ENCODE data around the gene ACSS3. TPM values are rescaled to one million over a fixed set of nuclear protein-coding genes. Genes with fewer than 3 reads are reported as not detected.

Gene ACSS3
- total and polyA plus RNA-seq, 4 donors, result 18.2 to 94.3 (median 32.5) TPM

- Histone ChIP-seq H3K4me3 (ENCODE audit: low read depth in 1 of 3, low read length in 3 of 3) (no peak overlapping the region), H3K27ac (ENCODE audit: low read depth in 1 of 2, low read length in 2 of 2) (no peak overlapping the region), H3K4me1 (ENCODE audit: control insufficient read depth in 4 of 4, insufficient read depth in 4 of 4, low read length in 3 of 4) (no peaks in the 10 kb centered on the region), H3K9me3 (ENCODE audit: control insufficient read depth in 4 of 4, low read length in 3 of 4) (no peaks in the 10 kb centered on the region), H3K9ac (ENCODE audit: low read depth in 1 of 2, low read length in 2 of 2) (no peak overlapping the region), H3K27me3 (ENCODE audit: control insufficient read depth in 4 of 4, insufficient read depth in 4 of 4, low read length in 3 of 4) (no peaks in the 10 kb centered on the region), H3K36me3 (ENCODE audit: control insufficient read depth in 4 of 4, insufficient read depth in 3 of 4, low read depth in 1 of 4, low read length in 3 of 4) (no peaks in the 10 kb centered on the region)
- no peak for DNase-seq (ENCODE audit: low spot score)
- TF ChIP-seq HNF4A (conservative IDR thresholded peaks at IDR 0.05) (no peak), RAD21 (IDR thresholded peaks at IDR 0.05) (no peak), GABPA (IDR thresholded peaks at IDR 0.05 in 1 of 2, conservative IDR thresholded peaks at IDR 0.05 in 1 of 2) (no peak), NR2F2 (IDR thresholded peaks at IDR 0.05) (no peak), SP1 (IDR thresholded peaks at IDR 0.05) (no peak), CTCF (IDR thresholded peaks at IDR 0.05; ENCODE audit: low read depth, low read length, missing input control) (no peak), ZBTB33 (IDR thresholded peaks at IDR 0.05) (no peak), JUND (IDR thresholded peaks at IDR 0.05) (no peak), FOXA1 (IDR thresholded peaks at IDR 0.05) (no peak), FOXA2 (IDR thresholded peaks at IDR 0.05) (no peak), MAX (IDR thresholded peaks at IDR 0.05) (no peak), TAF1 (conservative IDR thresholded peaks at IDR 0.05) (no peak), EGR1 (IDR thresholded peaks at IDR 0.05; ENCODE audit: low read depth in 2 of 2) (no peak), HNF4G (IDR thresholded peaks at IDR 0.05) (no peak), RXRA (IDR thresholded peaks at IDR 0.05) (no peak), YY1 (IDR thresholded peaks at IDR 0.05) (no peak)
- TF ChIP-seq, protein P1, sequence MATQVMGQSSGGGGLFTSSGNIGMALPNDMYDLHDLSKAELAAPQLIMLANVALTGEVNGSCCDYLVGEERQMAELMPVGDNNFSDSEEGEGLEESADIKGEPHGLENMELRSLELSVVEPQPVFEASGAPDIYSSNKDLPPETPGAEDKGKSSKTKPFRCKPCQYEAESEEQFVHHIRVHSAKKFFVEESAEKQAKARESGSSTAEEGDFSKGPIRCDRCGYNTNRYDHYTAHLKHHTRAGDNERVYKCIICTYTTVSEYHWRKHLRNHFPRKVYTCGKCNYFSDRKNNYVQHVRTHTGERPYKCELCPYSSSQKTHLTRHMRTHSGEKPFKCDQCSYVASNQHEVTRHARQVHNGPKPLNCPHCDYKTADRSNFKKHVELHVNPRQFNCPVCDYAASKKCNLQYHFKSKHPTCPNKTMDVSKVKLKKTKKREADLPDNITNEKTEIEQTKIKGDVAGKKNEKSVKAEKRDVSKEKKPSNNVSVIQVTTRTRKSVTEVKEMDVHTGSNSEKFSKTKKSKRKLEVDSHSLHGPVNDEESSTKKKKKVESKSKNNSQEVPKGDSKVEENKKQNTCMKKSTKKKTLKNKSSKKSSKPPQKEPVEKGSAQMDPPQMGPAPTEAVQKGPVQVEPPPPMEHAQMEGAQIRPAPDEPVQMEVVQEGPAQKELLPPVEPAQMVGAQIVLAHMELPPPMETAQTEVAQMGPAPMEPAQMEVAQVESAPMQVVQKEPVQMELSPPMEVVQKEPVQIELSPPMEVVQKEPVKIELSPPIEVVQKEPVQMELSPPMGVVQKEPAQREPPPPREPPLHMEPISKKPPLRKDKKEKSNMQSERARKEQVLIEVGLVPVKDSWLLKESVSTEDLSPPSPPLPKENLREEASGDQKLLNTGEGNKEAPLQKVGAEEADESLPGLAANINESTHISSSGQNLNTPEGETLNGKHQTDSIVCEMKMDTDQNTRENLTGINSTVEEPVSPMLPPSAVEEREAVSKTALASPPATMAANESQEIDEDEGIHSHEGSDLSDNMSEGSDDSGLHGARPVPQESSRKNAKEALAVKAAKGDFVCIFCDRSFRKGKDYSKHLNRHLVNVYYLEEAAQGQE (IDR thresholded peaks at IDR 0.05), result no peak
- TF ChIP-seq, protein P2, sequence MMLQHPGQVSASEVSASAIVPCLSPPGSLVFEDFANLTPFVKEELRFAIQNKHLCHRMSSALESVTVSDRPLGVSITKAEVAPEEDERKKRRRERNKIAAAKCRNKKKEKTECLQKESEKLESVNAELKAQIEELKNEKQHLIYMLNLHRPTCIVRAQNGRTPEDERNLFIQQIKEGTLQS (IDR thresholded peaks at IDR 0.05), result no peak
- 78% methylated on average over 12 of the region's 12 CpGs for WGBS
These were observed 216.7 kb downstream of the ACSS3 start for GRCh38 chr12:81294325-81295190.

Data from liver (tissue), 9 donors.